IMR-90 (cell line): ENCODE data around the gene MICU1.

Experiments
- POLR2A ChIP-seq: IDR thresholded peaks from 2 replicates; pipeline ENCODE4 v1.6.1; 2012; ENCODE audit warnings: mild to moderate bottlenecking, low read depth, low read length
- TF ChIP-seq, protein P1 (sequence below): conservative IDR thresholded peaks from 2 replicates; pipeline ENCODE4 v1.5.1; 2012; ENCODE audit warnings: mild to moderate bottlenecking, low read depth, low read length, improper control_type of control experiment

- TF ChIP-seq, protein P1, sequence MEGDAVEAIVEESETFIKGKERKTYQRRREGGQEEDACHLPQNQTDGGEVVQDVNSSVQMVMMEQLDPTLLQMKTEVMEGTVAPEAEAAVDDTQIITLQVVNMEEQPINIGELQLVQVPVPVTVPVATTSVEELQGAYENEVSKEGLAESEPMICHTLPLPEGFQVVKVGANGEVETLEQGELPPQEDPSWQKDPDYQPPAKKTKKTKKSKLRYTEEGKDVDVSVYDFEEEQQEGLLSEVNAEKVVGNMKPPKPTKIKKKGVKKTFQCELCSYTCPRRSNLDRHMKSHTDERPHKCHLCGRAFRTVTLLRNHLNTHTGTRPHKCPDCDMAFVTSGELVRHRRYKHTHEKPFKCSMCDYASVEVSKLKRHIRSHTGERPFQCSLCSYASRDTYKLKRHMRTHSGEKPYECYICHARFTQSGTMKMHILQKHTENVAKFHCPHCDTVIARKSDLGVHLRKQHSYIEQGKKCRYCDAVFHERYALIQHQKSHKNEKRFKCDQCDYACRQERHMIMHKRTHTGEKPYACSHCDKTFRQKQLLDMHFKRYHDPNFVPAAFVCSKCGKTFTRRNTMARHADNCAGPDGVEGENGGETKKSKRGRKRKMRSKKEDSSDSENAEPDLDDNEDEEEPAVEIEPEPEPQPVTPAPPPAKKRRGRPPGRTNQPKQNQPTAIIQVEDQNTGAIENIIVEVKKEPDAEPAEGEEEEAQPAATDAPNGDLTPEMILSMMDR = no peak
- TF ChIP-seq POLR2A = no peak
Measured at GRCh38 chr10:72337722-72338121, 288.2 kb downstream of the MICU1 start.
